IgD-negative memory B cell (primary cell): ENCODE results near the gene NPDC1. TPM values are rescaled to one million over a fixed set of nuclear protein-coding genes. Genes with fewer than 3 reads are reported as not detected.
"Not testable (repeated sequence)": the region's sequence is repeated elsewhere in the genome, so short reads cannot be mapped to it uniquely, and the experiment has no call there.

ENCODE experiments used
- H3K27ac Mint-ChIP-seq, 3 donors: one replicate each; pipeline ENCODE4 v1.8.0; 2020 to 2022; ENCODE audit warnings: mild to moderate bottlenecking in 3 of 3, mixed read lengths in 3 of 3, moderate library complexity in 1 of 3
- H3K27me3 Mint-ChIP-seq: one replicate; pipeline ENCODE4 v1.8.0; 2021; ENCODE audit warnings: mixed read lengths
- H3K36me3 Mint-ChIP-seq: one replicate; pipeline ENCODE4 v1.8.0; 2020; ENCODE audit warnings: mild to moderate bottlenecking, mixed read lengths
- H3K4me1 Mint-ChIP-seq, 3 donors: one replicate each; pipeline ENCODE4 v1.8.0; 2020 to 2022; ENCODE audit warnings: mixed read lengths in 3 of 3, mild to moderate bottlenecking in 1 of 3
- H3K4me3 Mint-ChIP-seq, 4 donors: one replicate each; pipeline ENCODE4 v1.8.0; 2020 to 2022; ENCODE audit warnings: mild to moderate bottlenecking in 4 of 4, mixed read lengths in 4 of 4, moderate library complexity in 3 of 4
- H3K9me3 Mint-ChIP-seq, 3 donors: one replicate each; pipeline ENCODE4 v1.8.0; 2020 to 2021; ENCODE audit warnings: mixed read lengths in 3 of 3, mild to moderate bottlenecking in 1 of 3
- polyA plus RNA-seq: library from polyadenylated mRNA; unstranded; fragments of 300-500 nt; fragmentation: Illumina TruSeq; gene quantifications from one replicate; pipeline ENCODE4 v1.2.3, GENCODE V29; 2021

Gene NPDC1
- polyA plus RNA-seq, 1 donor from 2014 or later, result 2.0 TPM

DNA sequence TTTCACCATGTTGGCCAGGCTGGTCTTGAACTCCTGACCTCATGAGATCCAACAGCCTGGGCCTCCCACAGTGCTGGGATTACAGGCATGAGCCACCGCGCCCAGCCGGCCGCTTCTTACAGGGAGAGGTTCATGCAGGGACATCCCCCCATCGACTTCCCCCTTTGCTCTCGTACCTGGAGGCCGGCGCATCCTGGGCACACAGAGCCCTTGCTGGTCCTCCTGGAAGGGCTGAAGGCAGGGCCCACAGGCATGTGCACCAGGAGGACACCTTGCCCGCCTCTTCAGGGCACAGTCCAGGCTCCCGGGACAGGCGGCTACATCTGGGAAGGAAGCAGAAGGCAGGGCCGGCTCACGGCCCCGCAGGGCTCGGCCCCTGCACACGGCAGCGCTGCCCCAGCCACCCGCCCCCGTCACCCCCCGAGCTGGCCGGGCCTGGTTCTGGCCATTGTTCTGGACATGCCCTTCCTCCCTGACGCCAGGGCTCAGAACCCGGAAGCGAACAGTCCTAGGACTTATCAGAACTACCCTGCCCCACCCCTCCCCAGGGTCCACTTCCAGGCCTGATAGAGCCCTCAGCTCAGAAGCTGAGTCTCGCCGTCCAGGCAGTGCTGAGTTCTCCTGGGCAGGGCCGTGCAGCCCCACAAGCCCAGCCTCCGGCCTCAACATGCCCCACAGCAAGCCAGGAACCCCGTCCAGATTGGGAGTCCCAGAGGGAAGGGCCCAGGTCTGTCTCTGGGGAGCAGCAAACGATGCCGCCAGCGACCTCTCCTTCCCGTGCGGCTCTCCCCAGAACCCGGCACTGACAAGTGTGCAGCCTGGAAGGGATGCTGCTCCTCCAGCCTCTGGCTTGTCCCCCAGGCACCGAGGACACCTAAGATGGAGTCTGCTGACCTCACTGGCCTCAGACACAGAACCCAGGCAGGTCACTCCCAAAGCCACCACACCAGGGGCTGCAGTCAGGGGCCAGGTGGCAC, 2.9 kb downstream of the NPDC1 start:
- no peaks in the 10 kb centered on the region for H3K9me3 Mint-ChIP-seq
- H3K27ac Mint-ChIP-seq, result no peak overlapping the region
- peaks cover 4 to 8% (median 7%) of the 10 kb centered on the region in 3 donors for H3K4me1 Mint-ChIP-seq
- H3K36me3 Mint-ChIP-seq, result no peaks in the 10 kb centered on the region
- no peak overlapping the region for H3K4me3 Mint-ChIP-seq
- peaks cover 24% of the 10 kb centered on the region for H3K27me3 Mint-ChIP-seq

- Mint-ChIP-seq H3K9me3 (no peaks in the 10 kb centered on the region), H3K27ac (no peak overlapping the region), H3K27me3 (peaks cover 17% of the 10 kb centered on the region), H3K4me3 (no peak overlapping the region), H3K4me1 (peaks cover 0 to 4% (median 4%) of the 10 kb centered on the region in 3 donors), H3K36me3 (no peaks in the 10 kb centered on the region)
Measured at GRCh38 chr9:137041124-137041523, 4.9 kb downstream of the NPDC1 start.

DNA sequence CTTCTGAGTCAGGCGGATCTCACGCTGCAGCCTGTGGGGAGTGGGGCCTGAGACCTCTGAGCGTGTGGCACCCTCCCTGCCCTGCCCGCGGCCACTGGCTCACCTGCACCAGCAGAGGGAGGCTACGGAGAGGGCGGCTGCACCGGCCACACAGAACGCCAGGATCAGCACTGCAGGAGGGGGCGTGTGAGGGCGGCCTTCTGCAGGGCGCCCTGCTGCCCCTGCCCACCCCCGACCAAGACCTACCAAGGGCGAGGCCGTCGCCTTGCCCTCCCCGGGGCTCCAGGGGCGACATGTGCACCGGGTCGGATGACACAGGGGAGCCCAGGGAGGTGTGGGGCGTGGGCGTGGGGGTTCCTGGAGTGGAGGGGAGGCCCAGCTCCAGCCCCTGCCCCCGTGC, 5.4 kb downstream of the NPDC1 start:
- no peaks in the 10 kb centered on the region for H3K36me3 Mint-ChIP-seq
- no peaks in the 10 kb centered on the region for H3K9me3 Mint-ChIP-seq
- no peak overlapping the region for H3K27ac Mint-ChIP-seq
- H3K4me3 Mint-ChIP-seq, result no peak overlapping the region
- H3K4me1 Mint-ChIP-seq, result peaks cover 0 to 4% (median 4%) of the 10 kb centered on the region in 3 donors
- H3K27me3 Mint-ChIP-seq, result peaks cover 17% of the 10 kb centered on the region

GRCh38 chr9:137039611-137040366, 6.2 kb downstream of the NPDC1 start:
- Mint-ChIP-seq H3K36me3 (no peaks in the 10 kb centered on the region), H3K27me3 (peaks cover 12% of the 10 kb centered on the region)

DNA sequence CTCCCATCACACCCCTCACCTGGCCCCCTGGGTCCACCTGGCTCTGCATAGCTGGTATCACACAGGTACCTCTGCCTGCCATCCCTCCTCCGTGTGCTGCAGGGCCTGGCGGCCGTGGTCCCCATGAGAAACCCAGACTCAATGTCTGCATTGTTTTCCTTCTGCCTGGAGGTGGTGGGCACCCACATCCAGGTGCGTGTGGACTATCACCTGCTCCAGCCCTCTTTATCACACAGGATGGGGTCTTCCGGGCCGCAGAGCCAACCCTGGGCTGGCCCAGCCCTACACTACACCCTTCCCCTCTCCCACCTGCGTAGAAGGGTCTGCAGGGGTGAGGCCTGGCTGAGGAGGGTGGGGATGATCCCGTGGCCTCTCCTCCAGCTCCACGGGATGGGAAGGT, 7.1 kb downstream of the NPDC1 start:
- Mint-ChIP-seq H3K4me1 (peaks cover 6 to 9% (median 9%) of the 10 kb centered on the region in 3 donors), H3K36me3 (no peaks in the 10 kb centered on the region), H3K9me3 (no peaks in the 10 kb centered on the region), H3K27ac (no peak overlapping the region), H3K4me3 (no peak overlapping the region), H3K27me3 (peaks cover 6% of the 10 kb centered on the region)

More at GRCh38 chr9:137039611-137040366, 6.2 kb downstream of the NPDC1 start:
- Mint-ChIP-seq H3K9me3 (no peaks in the 10 kb centered on the region), H3K4me3 (no peak overlapping the region), H3K4me1 (peaks cover 3 to 6% (median 5%) of the 10 kb centered on the region in 3 donors), H3K27ac (no peak overlapping the region)

DNA sequence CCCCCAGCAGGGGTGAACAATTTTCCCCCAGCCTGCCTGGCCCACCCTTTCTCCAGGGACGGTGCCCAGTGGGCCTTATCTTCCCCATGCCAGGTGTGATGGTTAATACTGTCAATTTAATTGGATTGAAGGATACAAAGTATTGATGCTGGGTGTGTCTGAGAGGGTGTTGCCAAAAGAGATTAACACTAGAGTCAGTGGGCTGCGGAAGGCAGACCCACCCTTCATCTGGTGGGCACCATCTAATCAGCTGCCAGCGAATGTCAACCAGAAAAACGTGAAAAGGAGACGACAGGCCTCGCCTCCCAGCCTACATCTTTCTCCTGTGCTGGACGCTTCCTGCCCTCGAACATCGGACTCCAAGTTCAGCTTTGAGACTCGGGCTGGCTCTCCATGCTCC, 8.5 kb downstream of the NPDC1 start:
- Mint-ChIP-seq H3K9me3 (no peaks in the 10 kb centered on the region), H3K4me3 (no peak overlapping the region), H3K36me3 (no peaks in the 10 kb centered on the region), H3K27me3 (no peaks in the 10 kb centered on the region), H3K4me1 (peaks cover 12 to 17% (median 14%) of the 10 kb centered on the region in 3 donors), H3K27ac (no peak overlapping the region)

- Mint-ChIP-seq H3K27ac (no peak overlapping the region), H3K4me3 (no peak overlapping the region), H3K36me3 (no peaks in the 10 kb centered on the region), H3K9me3 (no peaks in the 10 kb centered on the region), H3K4me1 (peaks cover 14 to 19% (median 14%) of the 10 kb centered on the region in 3 donors), H3K27me3 (no peaks in the 10 kb centered on the region)
Measured at GRCh38 chr9:137037035-137037434, 8.9 kb downstream of the NPDC1 start.

GRCh38 chr9:137035937-137036336, 10.0 kb downstream of the NPDC1 start:
- no peak overlapping the region for H3K27ac Mint-ChIP-seq
- H3K4me1 Mint-ChIP-seq, result peaks cover 14 to 22% (median 14%) of the 10 kb centered on the region in 3 donors
- no peaks in the 10 kb centered on the region for H3K36me3 Mint-ChIP-seq
- H3K4me3 Mint-ChIP-seq, result no peak overlapping the region
- H3K27me3 Mint-ChIP-seq, result no peaks in the 10 kb centered on the region
- no peaks in the 10 kb centered on the region for H3K9me3 Mint-ChIP-seq

DNA sequence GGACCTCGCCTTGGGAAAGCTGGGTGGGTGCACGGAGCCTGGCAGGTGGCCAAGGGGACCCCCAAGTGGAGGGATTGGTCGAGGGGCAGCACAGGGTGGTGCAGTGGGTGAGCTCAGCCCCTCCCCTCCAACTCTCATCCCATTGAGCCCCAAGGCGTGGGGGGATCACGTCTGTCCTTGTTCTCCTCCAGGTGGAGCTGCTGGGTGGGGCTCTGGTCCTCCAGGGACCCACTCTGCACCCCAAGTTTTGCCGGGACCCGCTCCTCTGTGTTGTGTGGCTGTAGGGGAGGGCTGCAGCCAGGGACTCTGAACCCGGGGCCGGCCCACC, 10.5 kb downstream of the NPDC1 start:
- H3K27me3 Mint-ChIP-seq, result no peaks in the 10 kb centered on the region
- no peaks in the 10 kb centered on the region for H3K9me3 Mint-ChIP-seq
- peak overlapping the region in 3 of 4 donors; percentile 66 to 90 (median 89) for H3K4me3 Mint-ChIP-seq
- H3K4me1 Mint-ChIP-seq, result peaks cover 18 to 26% (median 19%) of the 10 kb centered on the region in 3 donors
- H3K36me3 Mint-ChIP-seq, result no peaks in the 10 kb centered on the region
- peak overlapping the region in 2 of 3 donors; percentile 49 to 62 for H3K27ac Mint-ChIP-seq

GRCh38 chr9:137034709-137035506, 11.1 kb downstream of the NPDC1 start:
- Mint-ChIP-seq H3K27me3 (no peaks in the 10 kb centered on the region), H3K36me3 (no peaks in the 10 kb centered on the region), H3K4me3 (peak overlapping the region; percentile 57 to 90 (median 78)), H3K9me3 (no peaks in the 10 kb centered on the region), H3K4me1 (peaks cover 18 to 28% (median 20%) of the 10 kb centered on the region in 3 donors), H3K27ac (peak overlapping the region; percentile 49 to 83 (median 62))

DNA sequence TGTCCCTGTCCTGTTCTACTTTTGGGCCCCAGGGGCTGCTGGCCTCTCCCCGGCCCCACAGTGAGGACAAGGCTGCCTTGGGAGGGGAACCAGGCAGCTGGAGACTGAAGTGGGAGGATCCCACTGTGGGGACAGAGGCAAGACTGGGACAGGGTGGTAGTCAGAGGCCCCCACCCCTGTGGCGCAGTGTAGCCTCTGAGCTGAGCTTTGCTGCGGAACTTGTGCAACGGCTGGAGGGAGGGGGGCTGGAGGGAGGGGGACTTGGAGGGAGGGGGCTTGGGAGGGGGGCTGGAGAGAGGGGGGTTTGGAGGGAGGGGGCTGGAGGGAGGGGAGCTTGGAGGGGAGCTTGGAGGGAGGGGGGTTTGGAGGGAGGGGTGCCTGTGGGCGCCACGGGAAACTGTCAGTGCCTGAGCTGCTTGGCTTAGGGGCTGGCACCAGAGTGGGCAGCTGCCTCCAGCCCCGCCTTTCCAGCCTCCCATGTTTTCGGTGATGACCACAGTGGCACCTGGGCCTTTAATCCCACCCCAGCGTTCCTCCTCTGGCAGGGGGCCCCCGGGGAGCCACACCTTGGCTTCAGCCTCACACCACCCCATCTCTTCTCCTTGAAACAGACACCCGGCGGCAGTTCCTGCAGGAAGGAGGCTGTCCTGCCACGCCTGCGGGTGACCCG, 11.8 kb downstream of the NPDC1 start:
- Mint-ChIP-seq H3K27me3 (no peaks in the 10 kb centered on the region), H3K27ac (peak overlapping the region; percentile 62 to 86 (median 83)), H3K4me1 (peaks cover 24 to 32% (median 26%) of the 10 kb centered on the region in 3 donors), H3K9me3 (no peaks in the 10 kb centered on the region), H3K36me3 (no peaks in the 10 kb centered on the region), H3K4me3 (peak overlapping the region; percentile 88 to 97 (median 94))

DNA sequence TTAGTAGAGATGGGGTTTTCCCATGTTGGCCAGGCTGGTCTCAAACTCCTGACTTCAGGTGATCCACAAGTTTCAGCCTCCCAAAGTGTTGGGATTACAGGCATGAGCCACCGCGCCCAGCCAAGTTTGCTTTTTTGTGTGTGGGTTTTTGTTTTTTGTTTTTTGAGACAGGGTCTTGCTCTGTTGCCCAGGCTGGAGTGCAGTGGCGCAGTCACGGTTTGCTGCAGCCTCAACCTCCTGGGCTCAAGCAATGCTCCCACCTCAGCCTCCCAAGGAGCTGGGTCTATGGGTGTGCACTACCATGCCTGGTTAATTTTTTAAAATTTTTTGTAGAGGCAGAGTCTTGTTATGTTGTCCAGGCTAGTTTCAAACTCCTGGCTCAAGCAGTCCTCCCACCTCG, 12.5 kb downstream of the NPDC1 start:
- H3K36me3 Mint-ChIP-seq, H3K9me3 Mint-ChIP-seq, H3K27me3 Mint-ChIP-seq: not testable (repeated sequence)
- Mint-ChIP-seq H3K4me1 (peaks cover 26 to 32% (median 29%) of the 10 kb centered on the region in 3 donors), H3K4me3 (peak overlapping the region; percentile 88 to 97 (median 94)), H3K27ac (peak overlapping the region; percentile 59 to 86 (median 73))

- H3K4me1 Mint-ChIP-seq, result peaks cover 26 to 32% (median 29%) of the 10 kb centered on the region in 3 donors
- peak overlapping the region; percentile 88 to 97 (median 94) for H3K4me3 Mint-ChIP-seq
- peak overlapping the region; percentile 73 to 91 (median 86) for H3K27ac Mint-ChIP-seq
- H3K9me3 Mint-ChIP-seq, result no peaks in the 10 kb centered on the region
- H3K27me3 Mint-ChIP-seq, result no peaks in the 10 kb centered on the region
- no peaks in the 10 kb centered on the region for H3K36me3 Mint-ChIP-seq
Measured at GRCh38 chr9:137032858-137033257, 13.1 kb downstream of the NPDC1 start.
